Neural crest cell (in vitro differentiated cells): ENCODE measurements around the gene MYH15. TPM values are rescaled to one million over a fixed set of nuclear protein-coding genes. Genes with fewer than 3 reads are reported as not detected.

Experiments
- DNase-seq: peaks from one replicate; pipeline ENCODE4 v3.0.0; 2021; ENCODE audit warnings: low read depth, mixed read lengths, low spot score
- H3K27ac Mint-ChIP-seq: one replicate; pipeline ENCODE4 v1.8.0; 2021; ENCODE audit warnings: mild to moderate bottlenecking, mixed read lengths; ENCODE audit not compliant: unreplicated experiment
- H3K27me3 Mint-ChIP-seq: 2 replicates; pipeline ENCODE4 v1.8.0; 2021; ENCODE audit warnings: low read depth, mild to moderate bottlenecking, mixed read lengths
- H3K36me3 Mint-ChIP-seq: 2 replicates; pipeline ENCODE4 v1.8.0; 2021; ENCODE audit warnings: low read depth, mild to moderate bottlenecking, mixed read lengths
- H3K4me1 Mint-ChIP-seq: 2 replicates; pipeline ENCODE4 v1.8.0; 2021; ENCODE audit warnings: mixed read lengths
- H3K4me3 Mint-ChIP-seq: one replicate; pipeline ENCODE4 v1.8.0; 2021; ENCODE audit warnings: mild to moderate bottlenecking, mixed read lengths
- H3K9me3 Mint-ChIP-seq: 2 replicates; pipeline ENCODE4 v1.8.0; 2021; ENCODE audit warnings: mixed read lengths
- total RNA-seq: library from RNA; stranded (reverse); gene quantifications from 2 replicates; pipeline ENCODE4 v1.2.1, GENCODE V29; 2021
- TF ChIP-seq, protein P1 (sequence below): fragments of 200-600 bp; sonication (generic); conservative IDR thresholded peaks from 2 replicates; pipeline ENCODE4 v1.5.0; 2021; ENCODE audit warnings: antibody characterized with exemption, mild to moderate bottlenecking

MYH15 gene
- total RNA-seq, 1 donor from 2014 or later, result 0.16 TPM

DNA sequence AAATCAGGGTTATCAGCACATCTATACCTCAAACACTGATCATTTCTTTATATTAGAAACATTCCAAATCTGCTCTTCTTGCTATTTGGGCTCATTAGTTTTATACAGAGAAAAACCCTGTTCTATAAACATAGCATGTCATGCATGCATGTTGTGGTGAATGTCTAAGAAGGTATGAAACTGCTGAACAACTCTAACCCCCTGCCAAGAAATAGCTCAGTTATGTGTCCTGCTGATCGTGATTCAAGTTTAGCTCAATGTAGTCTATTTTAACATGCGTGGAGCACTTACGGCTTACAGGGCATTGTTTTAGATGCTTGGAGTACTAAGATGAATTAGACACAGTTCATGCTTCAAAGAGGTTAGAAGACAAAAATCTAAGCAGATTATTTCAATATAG, 35.8 kb downstream of the MYH15 start:
- Mint-ChIP-seq H3K27me3 (no peaks in the 10 kb centered on the region), H3K27ac (no peak overlapping the region), H3K36me3 (no peaks in the 10 kb centered on the region), H3K9me3 (no peaks in the 10 kb centered on the region), H3K4me3 (no peak overlapping the region), H3K4me1 (peaks cover 4% of the 10 kb centered on the region)
- TF ChIP-seq, protein P1, sequence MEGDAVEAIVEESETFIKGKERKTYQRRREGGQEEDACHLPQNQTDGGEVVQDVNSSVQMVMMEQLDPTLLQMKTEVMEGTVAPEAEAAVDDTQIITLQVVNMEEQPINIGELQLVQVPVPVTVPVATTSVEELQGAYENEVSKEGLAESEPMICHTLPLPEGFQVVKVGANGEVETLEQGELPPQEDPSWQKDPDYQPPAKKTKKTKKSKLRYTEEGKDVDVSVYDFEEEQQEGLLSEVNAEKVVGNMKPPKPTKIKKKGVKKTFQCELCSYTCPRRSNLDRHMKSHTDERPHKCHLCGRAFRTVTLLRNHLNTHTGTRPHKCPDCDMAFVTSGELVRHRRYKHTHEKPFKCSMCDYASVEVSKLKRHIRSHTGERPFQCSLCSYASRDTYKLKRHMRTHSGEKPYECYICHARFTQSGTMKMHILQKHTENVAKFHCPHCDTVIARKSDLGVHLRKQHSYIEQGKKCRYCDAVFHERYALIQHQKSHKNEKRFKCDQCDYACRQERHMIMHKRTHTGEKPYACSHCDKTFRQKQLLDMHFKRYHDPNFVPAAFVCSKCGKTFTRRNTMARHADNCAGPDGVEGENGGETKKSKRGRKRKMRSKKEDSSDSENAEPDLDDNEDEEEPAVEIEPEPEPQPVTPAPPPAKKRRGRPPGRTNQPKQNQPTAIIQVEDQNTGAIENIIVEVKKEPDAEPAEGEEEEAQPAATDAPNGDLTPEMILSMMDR, result no peak
- DNase-seq, result no peak

DNA sequence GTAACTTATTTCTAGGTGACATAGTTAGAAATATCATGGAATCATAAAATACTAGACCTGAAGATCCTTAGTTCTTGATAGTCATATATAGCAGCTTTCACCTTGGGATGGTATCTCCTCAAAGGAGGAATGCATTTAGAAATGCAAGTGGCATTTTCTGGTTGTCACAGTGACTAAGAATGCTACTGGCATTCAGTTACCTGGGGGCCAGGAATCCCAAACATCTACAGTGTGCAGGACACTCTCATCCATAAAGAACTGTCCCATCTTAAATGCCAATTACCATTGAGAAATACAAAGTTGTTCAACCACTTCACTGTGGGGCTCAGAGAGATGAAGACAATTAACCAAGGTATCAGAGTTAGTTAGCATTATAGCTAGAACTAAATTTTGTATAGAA, 36.7 kb downstream of the MYH15 start:
- no peaks in the 10 kb centered on the region for H3K9me3 Mint-ChIP-seq
- H3K36me3 Mint-ChIP-seq, result no peaks in the 10 kb centered on the region
- H3K4me1 Mint-ChIP-seq, result peaks cover 4% of the 10 kb centered on the region
- no peaks in the 10 kb centered on the region for H3K27me3 Mint-ChIP-seq
- TF ChIP-seq, protein P1, result no peak
- no peak overlapping the region for H3K27ac Mint-ChIP-seq
- no peak for DNase-seq
- H3K4me3 Mint-ChIP-seq, result no peak overlapping the region

DNA sequence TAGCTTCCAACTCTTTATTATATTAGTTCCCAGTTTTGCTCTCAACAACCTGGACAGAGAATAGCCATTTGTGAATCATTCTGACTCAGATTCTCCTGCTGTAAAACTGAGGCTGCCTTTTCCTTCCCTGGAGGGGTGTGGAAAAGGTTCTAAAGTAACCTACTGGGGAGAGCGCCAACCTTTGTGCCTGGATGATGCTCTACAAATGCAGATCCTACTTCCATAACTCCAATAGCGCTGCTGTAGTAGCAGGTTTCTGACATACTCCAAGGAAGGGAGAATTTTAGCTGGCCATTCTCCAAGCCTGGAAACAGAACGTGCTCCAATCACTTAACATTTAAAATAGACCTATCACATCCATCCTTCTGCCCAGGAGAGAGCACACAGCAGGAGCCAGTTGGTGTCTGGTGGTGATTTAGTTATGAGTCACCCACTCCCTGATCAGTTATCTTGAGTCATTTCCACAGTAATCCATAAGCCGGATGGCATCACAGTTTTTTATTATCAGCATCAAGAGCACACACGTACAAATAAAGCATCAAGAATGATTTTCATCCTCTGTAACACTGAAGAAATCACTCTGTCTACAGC, 38.3 kb downstream of the MYH15 start:
- Mint-ChIP-seq H3K27ac (no peak overlapping the region), H3K9me3 (no peaks in the 10 kb centered on the region)

DNA sequence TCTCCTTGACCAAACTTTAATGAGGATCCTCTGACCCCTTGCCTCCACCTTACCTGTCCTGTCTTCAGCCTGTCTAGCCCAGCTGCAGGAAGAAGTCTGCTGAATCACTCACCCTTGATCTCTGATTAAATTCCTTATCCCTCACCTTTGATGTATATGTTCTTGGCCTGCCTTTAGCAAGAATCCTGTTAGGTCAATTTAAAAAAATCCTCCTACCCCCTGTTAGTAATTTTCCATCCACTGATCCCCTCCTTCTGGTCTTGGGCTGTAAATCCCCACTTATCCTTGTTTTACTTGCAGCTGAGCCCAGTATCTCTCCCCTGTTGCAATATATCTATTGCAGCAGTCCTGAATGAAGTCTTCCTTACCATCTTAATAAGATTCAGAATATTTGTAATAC, 39.0 kb downstream of the MYH15 start:
- no peak for DNase-seq
- Mint-ChIP-seq H3K4me1 (no peaks in the 10 kb centered on the region), H3K9me3 (no peaks in the 10 kb centered on the region), H3K27ac (no peak overlapping the region), H3K36me3 (no peaks in the 10 kb centered on the region), H3K4me3 (no peak overlapping the region), H3K27me3 (no peaks in the 10 kb centered on the region)
- TF ChIP-seq, protein P1, result no peak

More for the DNA sequence above, 38.3 kb downstream of the MYH15 start:
- Mint-ChIP-seq H3K4me3 (no peak overlapping the region), H3K36me3 (no peaks in the 10 kb centered on the region), H3K4me1 (no peaks in the 10 kb centered on the region), H3K27me3 (no peaks in the 10 kb centered on the region)
- DNase-seq, result no peak
- TF ChIP-seq, protein P1, result no peak

DNA sequence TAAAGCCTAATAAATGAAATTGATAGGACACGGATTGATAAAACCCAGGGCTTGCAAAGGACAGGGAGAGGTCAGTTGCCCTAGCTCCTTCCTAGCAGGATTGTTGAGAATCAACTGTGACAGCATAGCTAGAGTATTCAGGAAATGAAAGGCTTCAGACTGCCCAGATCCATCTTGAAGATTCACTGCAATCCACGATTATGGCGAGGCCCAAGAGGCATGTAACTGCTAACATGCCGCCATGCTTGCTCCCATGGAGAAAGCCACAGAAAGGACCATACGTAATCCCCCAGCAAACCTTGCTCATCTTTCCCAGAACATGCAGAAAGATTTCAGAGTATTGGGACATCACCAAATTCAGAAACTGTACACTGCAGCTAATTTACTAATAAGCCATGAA, 41.3 kb downstream of the MYH15 start:
- no peak overlapping the region for H3K27ac Mint-ChIP-seq

More for the DNA sequence above, 41.3 kb downstream of the MYH15 start:
- no peak overlapping the region for H3K4me3 Mint-ChIP-seq
- no peaks in the 10 kb centered on the region for H3K36me3 Mint-ChIP-seq
- no peaks in the 10 kb centered on the region for H3K9me3 Mint-ChIP-seq
- TF ChIP-seq, protein P1, result no peak
- no peaks in the 10 kb centered on the region for H3K27me3 Mint-ChIP-seq
- H3K4me1 Mint-ChIP-seq, result no peaks in the 10 kb centered on the region
- no peak for DNase-seq
